Coronary artery (tissue), 2 donors: Measurements from ENCODE around the gene DNAJB14.

Source experiments
- DNase-seq: peaks from one replicate; pipeline ENCODE4 v3.0.0-alpha.2; 2017; ENCODE audit warnings: low spot score
- H3K27ac ChIP-seq, 2 donors: fragments of 200-600 bp; sonication (generic); one replicate each; pipeline ENCODE4 v1.5.1; 2016 to 2019
- H3K4me3 ChIP-seq: fragments of 200-600 bp; sonication (generic); 2 replicates; pipeline ENCODE4 v1.5.1; 2016; ENCODE audit warnings: mild to moderate bottlenecking, moderate library complexity
- CTCF ChIP-seq: fragments of 200-600 bp; sonication (generic); IDR thresholded peaks from one replicate; pipeline ENCODE4 v1.5.1; 2019; ENCODE audit warnings: antibody characterized with exemption

DNAJB14 gene

GRCh38 chr4:99856166-99856565, 90.3 kb downstream of the DNAJB14 start:
- H3K4me3 ChIP-seq, result no peak overlapping the region
- peak overlapping the region in 1 of 2 donors; percentile 52 for H3K27ac ChIP-seq
- no peak for TF ChIP-seq CTCF
- no peak for DNase-seq

GRCh38 chr4:99855678-99856077, 90.7 kb downstream of the DNAJB14 start:
- no peak for TF ChIP-seq CTCF
- Histone ChIP-seq H3K27ac (no peak overlapping the region), H3K4me3 (no peak overlapping the region)
- DNase-seq, result no peak

- H3K27ac ChIP-seq, result no peak overlapping the region
- H3K4me3 ChIP-seq, result no peak overlapping the region
- no peak for TF ChIP-seq CTCF
- no peak for DNase-seq
Observed at GRCh38 chr4:99853999-99854398, 92.4 kb downstream of the DNAJB14 start.

GRCh38 chr4:99853190-99853589, 93.2 kb downstream of the DNAJB14 start:
- Histone ChIP-seq H3K4me3 (no peak overlapping the region), H3K27ac (no peak overlapping the region)
- no peak for DNase-seq
- TF ChIP-seq CTCF, result no peak

GRCh38 chr4:99852199-99852749, 94.1 kb downstream of the DNAJB14 start:
- no peak overlapping the region for H3K27ac ChIP-seq
- no peak for DNase-seq
- no peak overlapping the region for H3K4me3 ChIP-seq
- TF ChIP-seq CTCF, result no peak

- TF ChIP-seq CTCF, result no peak
- Histone ChIP-seq H3K4me3 (no peak overlapping the region), H3K27ac (no peak overlapping the region)
- no peak for DNase-seq
Observed at GRCh38 chr4:99848591-99849001, 97.8 kb downstream of the DNAJB14 start.

GRCh38 chr4:99847362-99847976, 98.9 kb downstream of the DNAJB14 start:
- Histone ChIP-seq H3K27ac (no peak overlapping the region), H3K4me3 (no peak overlapping the region)
- DNase-seq, result no peak
- no peak for TF ChIP-seq CTCF
